ENCODE results near the gene OLFML2B. TPM values are rescaled to one million over a fixed set of nuclear protein-coding genes. Genes with fewer than 3 reads are reported as not detected.

Gene OLFML2B
- total and polyA plus RNA-seq, 2 of the 13 experiments (the other 11 are each of a cell fraction or from before 2014, with no cell fraction given), result not detected

GRCh38 chr1:161945306-161946060 is 78.2 kb downstream of the OLFML2B start (continued):
- no peak for TF ChIP-seq BHLHE40 (IDR thresholded peaks at IDR 0.05; ENCODE audit: low read length)
- no peak for TF ChIP-seq ELF3 (CRISPR knock-in tag; IDR thresholded peaks at IDR 0.05)
- TF ChIP-seq TMF1 (CRISPR knock-in tag; IDR thresholded peaks at IDR 0.05; ENCODE audit: low read depth), result no peak
- no peak for TF ChIP-seq TEAD2 (CRISPR knock-in tag; IDR thresholded peaks at IDR 0.05)
- TF ChIP-seq TOE1 (CRISPR knock-in tag; IDR thresholded peaks at IDR 0.05), result no peak
- no peak for TF ChIP-seq LBX2 (CRISPR knock-in tag; IDR thresholded peaks at IDR 0.05; ENCODE audit: borderline replicate concordance)
- TF ChIP-seq ATF6 (CRISPR knock-in tag; conservative IDR thresholded peaks at IDR 0.05), result no peak
- no peak for TF ChIP-seq SMAD9 (CRISPR knock-in tag; IDR thresholded peaks at IDR 0.05)
- no peak for TF ChIP-seq GABPA (IDR thresholded peaks at IDR 0.05; ENCODE audit: low read depth, low read length)
- TF ChIP-seq GABPA (CRISPR knock-in tag; IDR thresholded peaks at IDR 0.05; ENCODE audit: low read depth), result no peak
- no peak for TF ChIP-seq HDAC6 (IDR thresholded peaks at IDR 0.05; ENCODE audit: low read depth, low read length)
- TF ChIP-seq REXO4 (CRISPR knock-in tag; IDR thresholded peaks at IDR 0.05; ENCODE audit: borderline replicate concordance), result no peak
- no peak for TF ChIP-seq RAD51 (IDR thresholded peaks at IDR 0.05; ENCODE audit: borderline replicate concordance)
